Measurements from ENCODE around the gene FAM162A. TPM values are rescaled to one million over a fixed set of nuclear protein-coding genes. Genes with fewer than 3 reads are reported as not detected.

The FAM162A gene
- total and polyA plus RNA-seq, 11 donors: 46.7 to 269 (median 109) TPM

GRCh38 chr3:122395582-122395981 lies 11.6 kb downstream of the FAM162A start:
- no peak for TF ChIP-seq CTCF (IDR thresholded peaks at IDR 0.05)
- no peak for TF ChIP-seq POLR2A (IDR thresholded peaks at IDR 0.05)
- H3K36me3 ChIP-seq: peaks cover 0 to 4% (median 0%) of the 10 kb centered on the region in 9 donors
- no peaks in the 10 kb centered on the region for H3K27me3 ChIP-seq
- no peak overlapping the region for H3K4me3 ChIP-seq
- DNase-seq: no peak
- WGBS, 4 donors: 63 to 64% (median 64%) methylated on average over 3 of the region's 3 CpGs
- ATAC-seq: no peak
- no peaks in the 10 kb centered on the region for H3K9me3 ChIP-seq
- peaks cover 0 to 28% (median 12%) of the 10 kb centered on the region in 12 donors for H3K4me1 ChIP-seq
- intact Hi-C loops (cut with DNase I): loop anchor here in 1 of 10 donors (10.0 kb wide), 1 partner anchor 289 kb away; the partner anchor contains the start of gene PARP14
- H3K27ac ChIP-seq: no peak overlapping the region

- no peak for ATAC-seq
- TF ChIP-seq CTCF (IDR thresholded peaks at IDR 0.05): no peak
- no peak for TF ChIP-seq POLR2A (IDR thresholded peaks at IDR 0.05)
- intact Hi-C loops (cut with DNase I): loop anchor here in 1 of 10 donors (10.0 kb wide), 1 partner anchor 288 kb away; the partner anchor contains the start of gene PARP14
- no peak overlapping the region for H3K4me3 ChIP-seq
- no peak overlapping the region for H3K27ac ChIP-seq
- H3K27me3 ChIP-seq: no peaks in the 10 kb centered on the region
- H3K9me3 ChIP-seq: no peaks in the 10 kb centered on the region
- H3K36me3 ChIP-seq: peaks cover 0 to 4% (median 0%) of the 10 kb centered on the region in 9 donors
- DNase-seq: no peak
- H3K4me1 ChIP-seq: peaks cover 0 to 24% (median 10%) of the 10 kb centered on the region in 12 donors
These were observed 12.5 kb downstream of the FAM162A start for GRCh38 chr3:122396511-122396910.

- Histone ChIP-seq H3K27ac (no peak overlapping the region), H3K9me3 (no peaks in the 10 kb centered on the region), H3K4me1 (peaks cover 0 to 17% (median 7%) of the 10 kb centered on the region in 12 donors), H3K36me3 (peaks cover 0 to 4% (median 0%) of the 10 kb centered on the region in 9 donors), H3K27me3 (no peaks in the 10 kb centered on the region), H3K4me3 (no peak overlapping the region)
- TF ChIP-seq POLR2A (IDR thresholded peaks at IDR 0.05) (no peak), CTCF (IDR thresholded peaks at IDR 0.05) (no peak)
- 90 to 98% (median 94%) methylated on average over 1 of the region's 1 CpG for WGBS, 4 donors
- DNase-seq: no peak
- no peak for ATAC-seq
- intact Hi-C loops (cut with DNase I): loop anchor here in 1 of 10 donors (10.0 kb wide), 1 partner anchor 288 kb away; the partner anchor contains the start of gene PARP14
These were observed 13.2 kb downstream of the FAM162A start for GRCh38 chr3:122397201-122397600.

- WGBS, 4 donors: 93 to 98% (median 97%) methylated on average over 2 of the region's 2 CpGs
- Histone ChIP-seq H3K4me3 (no peak overlapping the region), H3K9me3 (no peaks in the 10 kb centered on the region), H3K36me3 (peaks cover 0 to 16% (median 12%) of the 10 kb centered on the region in 9 donors), H3K4me1 (peaks cover 0 to 13% (median 0%) of the 10 kb centered on the region in 12 donors), H3K27me3 (no peaks in the 10 kb centered on the region), H3K27ac (no peak overlapping the region)
- no peak for DNase-seq
- ATAC-seq: no peak
- intact Hi-C loops (cut with DNase I): loop anchor here in 1 of 10 donors (10.0 kb wide), 1 partner anchor 286 kb away; the partner anchor contains the start of gene PARP14
- TF ChIP-seq CTCF (IDR thresholded peaks at IDR 0.05) (no peak), POLR2A (IDR thresholded peaks at IDR 0.05) (no peak)
These were observed 14.9 kb downstream of the FAM162A start for GRCh38 chr3:122398920-122399319.

Measured in heart left ventricle (tissue), 16 donors.